Activated CD8-positive, alpha-beta memory T cell treated with anti-CD3 and anti-CD28 coated beads for 36 hours (primary cell): Measurements from ENCODE around the gene KIF2C. TPM values are rescaled to one million over a fixed set of nuclear protein-coding genes. Genes with fewer than 3 reads are reported as not detected.
"Not testable (repeated sequence)": the region's sequence is repeated elsewhere in the genome, so short reads cannot be mapped to it uniquely, and the experiment has no call there.

Source experiments
- CTCF ChIA-PET: fragments of 350-600 bp; sonication (Branson Sonifier 250); formaldehyde crosslinking; loops from one replicate; lab custom pipeline; 2021; ENCODE audit warnings: antibody characterized with exemption; lab: Charles Lee
- POLR2A ChIA-PET: fragments of 350-600 bp; sonication (Branson Sonifier 250); formaldehyde crosslinking; loops from one replicate; lab custom pipeline; 2021; ENCODE audit warnings: antibody characterized with exemption; lab: Charles Lee
- total RNA-seq, 2 experiments: library from RNA; stranded (reverse); gene quantifications; one replicate each; pipeline ENCODE4 v1.2.3, GENCODE V29; 2021

KIF2C gene
- total RNA-seq, 2 experiments from 2014 or later, result 45.4 to 49.1 TPM

- ChIA-PET POLR2A (interaction anchor here (0.6 to 4.4 kb wide), 10 partner anchors 8 to 63 kb away, joined by 3 to 29 read pairs (median 5); partner anchors contain the start of genes BTBD19, DYNLT4, PLK3 and RNU5D-1), CTCF (interaction anchor here (0.6 to 5.4 kb wide), 9 partner anchors 9 to 201 kb away, joined by 3 to 38 read pairs (median 4); partner anchors contain the start of genes BTBD19, DYNLT4, KIF2C and PLK3)
Observed at GRCh38 chr1:44784094-44785028, 44.7 kb downstream of the KIF2C start.

GRCh38 chr1:44785029-44785380 is 45.4 kb downstream of the KIF2C start:
- CTCF ChIA-PET, result interaction anchor here (0.6 to 5.4 kb wide), 6 partner anchors 9 to 38 kb away, joined by 3 to 38 read pairs (median 6); partner anchors contain the start of genes BTBD19, DYNLT4, PLK3 and RPS8
- POLR2A ChIA-PET, result interaction anchor here (0.6 to 4.4 kb wide), 7 partner anchors 10 to 63 kb away, joined by 3 to 29 read pairs (median 5); partner anchors contain the start of genes BTBD19, DYNLT4, PLK3 and RNU5D-1

DNA sequence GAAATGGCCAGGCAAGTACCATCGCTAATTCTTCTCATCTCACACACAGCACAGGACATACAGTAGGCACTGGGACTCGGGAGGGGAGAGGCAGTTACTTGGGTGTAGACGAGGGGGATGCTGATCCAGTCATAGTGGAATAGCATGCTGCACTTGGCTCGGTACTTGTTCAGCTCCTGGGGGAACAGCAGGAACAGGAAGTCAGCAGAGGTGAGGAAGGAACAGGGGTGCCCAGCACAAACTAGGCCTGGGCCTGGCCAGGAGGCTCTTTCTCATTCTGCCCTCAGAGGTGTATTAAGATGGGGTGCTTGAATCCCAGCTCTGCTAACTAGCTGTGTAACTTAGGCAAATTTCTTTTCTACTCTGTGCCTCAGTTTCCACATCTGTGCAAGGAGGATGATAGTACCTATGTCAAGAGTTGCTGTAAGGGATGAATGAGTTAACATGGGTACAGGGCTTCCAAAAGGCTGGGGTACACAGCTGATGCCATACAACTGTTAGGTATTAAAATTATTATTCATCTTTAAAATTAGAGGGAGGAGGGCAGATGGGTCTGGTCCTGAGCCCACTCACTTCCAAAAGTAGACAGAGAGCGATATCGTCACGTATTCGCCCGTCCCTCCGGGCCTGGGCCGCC is 46.0 kb downstream of the KIF2C start:
- CTCF ChIA-PET, result interaction anchor here (1.2 to 5.4 kb wide), 5 partner anchors 10 to 37 kb away, joined by 3 to 38 read pairs (median 7); partner anchors contain the start of genes BTBD19, DYNLT4, PLK3 and RPS8
- POLR2A ChIA-PET, result interaction anchor here (0.9 to 4.4 kb wide), 6 partner anchors 10 to 64 kb away, joined by 3 to 29 read pairs (median 16); partner anchors contain the start of genes BTBD19, DYNLT4, RNU5D-1 and RPS8

GRCh38 chr1:44786138-44786840 is 46.7 kb downstream of the KIF2C start:
- ChIA-PET CTCF (interaction anchor here (0.6 to 5.4 kb wide), 16 partner anchors 10 to 225 kb away, joined by 3 to 38 read pairs (median 3); partner anchors contain the start of genes BTBD19, DYNLT4, HECTD3 and PLK3), POLR2A (interaction anchor here (0.6 to 4.4 kb wide), 7 partner anchors 11 to 225 kb away, joined by 3 to 27 read pairs (median 8); partner anchors contain the start of genes BTBD19, DYNLT4, PLK3 and RNU5D-1)

DNA sequence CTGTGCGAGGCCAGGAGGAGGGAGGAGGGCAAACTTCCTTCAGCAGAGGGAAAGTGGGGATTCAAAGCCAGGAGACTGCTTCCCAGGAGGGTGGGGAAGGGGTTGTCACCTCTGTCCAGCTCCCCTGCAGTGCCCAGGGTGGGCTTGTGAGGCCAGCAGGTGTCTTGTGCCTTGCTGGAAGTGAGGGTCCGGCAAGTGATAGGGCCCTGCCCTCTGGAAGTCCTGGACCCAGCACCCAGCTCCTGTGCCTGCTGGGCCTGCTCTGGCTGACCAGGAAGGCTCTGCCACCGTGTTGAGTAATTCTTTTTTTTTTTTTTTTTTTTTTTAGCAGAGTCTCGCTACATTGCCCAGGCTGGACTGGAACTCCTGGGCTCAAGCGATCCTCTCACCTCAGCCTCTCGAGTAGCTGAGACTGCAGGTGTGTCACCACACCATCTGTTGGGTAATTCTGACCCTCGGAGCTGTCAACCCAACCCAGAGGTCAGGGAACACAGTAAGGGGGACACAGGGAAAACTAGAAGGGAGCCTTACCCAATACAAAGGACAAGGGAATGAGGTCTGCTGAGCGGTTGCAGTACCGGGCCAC is 47.3 kb downstream of the KIF2C start:
- ChIA-PET CTCF (interaction anchor here (0.6 to 5.4 kb wide), 14 partner anchors 11 to 224 kb away, joined by 3 to 38 read pairs (median 3); partner anchors contain the start of genes BTBD19, DYNLT4, HECTD3 and PLK3), POLR2A (interaction anchor here (0.6 to 4.4 kb wide), 8 partner anchors 10 to 225 kb away, joined by 3 to 27 read pairs (median 6); partner anchors contain the start of genes BTBD19, DYNLT4, PLK3 and RNU5D-1)

GRCh38 chr1:44787506-44787905 is 47.9 kb downstream of the KIF2C start:
- POLR2A ChIA-PET, result interaction anchor here (0.9 to 4.4 kb wide), 8 partner anchors 9 to 224 kb away, joined by 3 to 27 read pairs (median 6); partner anchors contain the start of genes BTBD19, DYNLT4, PLK3 and RNU5D-1

GRCh38 chr1:44788120-44788860 is 48.7 kb downstream of the KIF2C start, which contains the start of gene BEST4:
Gene BEST4, minus strand, starts transcription at chr1:44788170. Its CDS starts 465 bp downstream, at chr1:44787705.
- CTCF ChIA-PET, result interaction anchor here (0.6 to 5.4 kb wide), 7 partner anchors 11 to 223 kb away, joined by 3 to 38 read pairs (median 6); partner anchors contain the start of genes EIF2B3, HECTD3, PLK3 and RNU5D-1
- POLR2A ChIA-PET, result interaction anchor here (0.9 to 1.5 kb wide), 3 partner anchors 11 to 31 kb away, joined by 3 read pairs; no protein-coding TSS in a partner anchor

More at GRCh38 chr1:44787506-44787905, 47.9 kb downstream of the KIF2C start:
- CTCF ChIA-PET, result interaction anchor here (0.5 to 5.4 kb wide), 9 partner anchors 12 to 611 kb away, joined by 3 to 38 read pairs (median 6); partner anchors contain the start of genes HECTD3, PLK3, RNU5D-1 and RPS8

- CTCF ChIA-PET, result interaction anchor here (1.0 to 2.8 kb wide), 3 partner anchors 8 to 31 kb away, joined by 3 to 10 read pairs (median 5); partner anchors contain the start of gene PLK3
- POLR2A ChIA-PET, result interaction anchor here (0.8 to 2.3 kb wide), 2 partner anchors 18 to 22 kb away, joined by 7 to 11 read pairs; no protein-coding TSS in a partner anchor
Observed at GRCh38 chr1:44790968-44791801, 51.5 kb downstream of the KIF2C start.

GRCh38 chr1:44792736-44793502 is 53.3 kb downstream of the KIF2C start:
- ChIA-PET CTCF (interaction anchor here (0.7 to 2.8 kb wide), 9 partner anchors 13 to 220 kb away, joined by 3 to 11 read pairs (median 3); no protein-coding TSS in a partner anchor), POLR2A (interaction anchor here (0.8 to 1.1 kb wide), 3 partner anchors 9 to 27 kb away, joined by 3 to 6 read pairs (median 3); no protein-coding TSS in a partner anchor)

DNA sequence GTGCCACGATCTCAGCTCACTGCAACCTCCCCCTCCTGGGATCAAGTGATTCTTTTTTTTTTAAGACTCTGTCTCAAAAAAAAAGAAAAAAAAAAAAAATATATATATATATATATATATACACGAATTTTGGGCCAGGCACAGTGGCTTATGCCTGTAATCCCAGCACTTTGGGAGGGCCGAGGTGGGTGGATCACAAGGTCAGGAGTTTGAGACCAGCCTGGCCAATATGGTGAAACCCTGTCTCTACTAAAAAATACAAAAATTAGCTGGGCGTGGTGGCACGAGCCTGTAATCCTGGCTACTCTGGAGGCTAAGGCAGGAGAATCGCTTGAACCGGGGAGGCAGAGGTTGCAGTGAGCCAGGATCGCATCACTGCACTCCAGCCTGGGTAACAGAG is 58.2 kb downstream of the KIF2C start:
- POLR2A ChIA-PET, result not testable (repeated sequence)
- CTCF ChIA-PET, result interaction anchor here (0.9 to 3.5 kb wide), 3 partner anchors 11 to 21 kb away, joined by 5 to 38 read pairs (median 7); partner anchors contain the start of gene BEST4

GRCh38 chr1:44798481-44799365 is 59.1 kb downstream of the KIF2C start:
- CTCF ChIA-PET, result interaction anchor here (0.7 to 3.5 kb wide), 5 partner anchors 8 to 177 kb away, joined by 3 to 38 read pairs (median 5); partner anchors contain the start of gene BEST4
- POLR2A ChIA-PET, result interaction anchor here (0.9 to 3.5 kb wide), 5 partner anchors 10 to 68 kb away, joined by 3 to 95 read pairs (median 5); partner anchors contain the start of genes BEST4 and BTBD19

- ChIA-PET CTCF (interaction anchor here (0.6 to 3.5 kb wide), 12 partner anchors 8 to 504 kb away, joined by 3 to 38 read pairs (median 6); partner anchors contain the start of genes BEST4, BTBD19, HECTD3 and RNU5D-1), POLR2A (interaction anchor here (0.6 to 3.5 kb wide), 17 partner anchors 9 to 504 kb away, joined by 3 to 95 read pairs (median 4); partner anchors contain the start of genes BEST4, BTBD19, KIF2C and RNU5D-1)
Observed at GRCh38 chr1:44799770-44800584, 60.3 kb downstream of the KIF2C start, which contains the start of gene PLK3. Gene PLK3, plus strand, starts transcription at chr1:44800377. Its CDS starts 87 bp downstream, at chr1:44800464.
